H1 (cell line): Measurements from ENCODE around the gene ARHGEF28. TPM values are rescaled to one million over a fixed set of nuclear protein-coding genes. Genes with fewer than 3 reads are reported as not detected.

Experiments
- BRCA1 ChIP-seq: IDR thresholded peaks from 2 replicates; pipeline ENCODE4 v1.6.1; 2012; ENCODE audit warnings: low read depth, low read length, improper control_type of control experiment
- POLR2AphosphoS5 ChIP-seq: IDR thresholded peaks from 2 replicates; pipeline ENCODE4 v1.6.1; 2011; ENCODE audit warnings: low read depth, low read length
- SP1 ChIP-seq: IDR thresholded peaks from 2 replicates; pipeline ENCODE4 v1.6.1; 2011; ENCODE audit warnings: low read depth, low read length
- TBP ChIP-seq: IDR thresholded peaks from 2 replicates; pipeline ENCODE4 v1.6.1; 2011; ENCODE audit warnings: low read depth, low read length, improper control_type of control experiment
- polyA plus RNA-seq, 7 experiments: library from polyadenylated mRNA; depleted of rRNA in 3 of 7; stranded (reverse) in 5 of 7; unstranded in 2 of 7; fragments of >200 nt in 5 of 7; fragments of 200-250 nt in 2 of 7; gene quantifications; 1 replicate in 5 of 7; 2 replicates in 1 of 7; 4 replicates in 1 of 7; pipeline versions ENCODE4 v1.2.1 to v1.2.3, GENCODE V29; 2011 to 2013; ENCODE audit warnings: missing spikeins in 2 of 7, mixed read lengths in 2 of 7
- total RNA-seq: library from RNA; stranded (reverse); fragmentation: NEBNext Ultra II Directional; extraction: Animal tissue kit (Norgen Biotek cat#: 25700); gene quantifications from 2 replicates; pipeline ENCODE4 v1.2.1, GENCODE V29; 2021
- TF ChIP-seq, protein P1 (sequence below): fragments of 300-600 bp; sonication (generic); IDR thresholded peaks from 2 replicates; pipeline ENCODE4 v1.7.1; 2012; ENCODE audit warnings: low read length, moderate library complexity, mild to moderate bottlenecking, inconsistent platforms; ENCODE audit not compliant: insufficient replicate concordance
- TF ChIP-seq, protein P2 (sequence below): IDR thresholded peaks from 2 replicates; pipeline ENCODE4 v1.6.1; 2012; ENCODE audit warnings: low read length, inconsistent platforms

ARHGEF28 gene
- total and polyA plus RNA-seq, 2 of the 8 experiments (the other 6 are each of a cell fraction or from before 2014, with no cell fraction given): 0.33 to 1.0 TPM

DNA sequence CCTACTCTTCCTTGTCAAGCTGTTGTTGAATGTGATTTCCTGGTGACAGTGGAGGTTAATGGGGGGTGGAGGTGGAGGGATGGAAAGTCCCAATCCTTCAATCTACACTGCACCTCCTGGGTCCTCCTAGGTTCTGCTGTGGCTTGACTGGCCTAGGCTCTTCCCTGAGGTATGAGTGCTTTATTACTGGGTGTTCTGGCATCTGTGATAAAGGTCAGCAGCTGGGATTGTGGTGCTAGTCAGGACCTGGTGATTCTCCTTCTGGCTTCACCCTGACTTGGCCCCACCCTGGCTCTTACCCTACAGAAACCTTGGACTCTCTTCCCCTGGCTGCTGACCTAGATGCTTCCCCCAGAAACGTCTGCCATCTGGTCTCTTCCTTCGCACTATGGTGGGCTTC is 194.3 kb downstream of the ARHGEF28 start (continued):
- TF ChIP-seq, protein P1, sequence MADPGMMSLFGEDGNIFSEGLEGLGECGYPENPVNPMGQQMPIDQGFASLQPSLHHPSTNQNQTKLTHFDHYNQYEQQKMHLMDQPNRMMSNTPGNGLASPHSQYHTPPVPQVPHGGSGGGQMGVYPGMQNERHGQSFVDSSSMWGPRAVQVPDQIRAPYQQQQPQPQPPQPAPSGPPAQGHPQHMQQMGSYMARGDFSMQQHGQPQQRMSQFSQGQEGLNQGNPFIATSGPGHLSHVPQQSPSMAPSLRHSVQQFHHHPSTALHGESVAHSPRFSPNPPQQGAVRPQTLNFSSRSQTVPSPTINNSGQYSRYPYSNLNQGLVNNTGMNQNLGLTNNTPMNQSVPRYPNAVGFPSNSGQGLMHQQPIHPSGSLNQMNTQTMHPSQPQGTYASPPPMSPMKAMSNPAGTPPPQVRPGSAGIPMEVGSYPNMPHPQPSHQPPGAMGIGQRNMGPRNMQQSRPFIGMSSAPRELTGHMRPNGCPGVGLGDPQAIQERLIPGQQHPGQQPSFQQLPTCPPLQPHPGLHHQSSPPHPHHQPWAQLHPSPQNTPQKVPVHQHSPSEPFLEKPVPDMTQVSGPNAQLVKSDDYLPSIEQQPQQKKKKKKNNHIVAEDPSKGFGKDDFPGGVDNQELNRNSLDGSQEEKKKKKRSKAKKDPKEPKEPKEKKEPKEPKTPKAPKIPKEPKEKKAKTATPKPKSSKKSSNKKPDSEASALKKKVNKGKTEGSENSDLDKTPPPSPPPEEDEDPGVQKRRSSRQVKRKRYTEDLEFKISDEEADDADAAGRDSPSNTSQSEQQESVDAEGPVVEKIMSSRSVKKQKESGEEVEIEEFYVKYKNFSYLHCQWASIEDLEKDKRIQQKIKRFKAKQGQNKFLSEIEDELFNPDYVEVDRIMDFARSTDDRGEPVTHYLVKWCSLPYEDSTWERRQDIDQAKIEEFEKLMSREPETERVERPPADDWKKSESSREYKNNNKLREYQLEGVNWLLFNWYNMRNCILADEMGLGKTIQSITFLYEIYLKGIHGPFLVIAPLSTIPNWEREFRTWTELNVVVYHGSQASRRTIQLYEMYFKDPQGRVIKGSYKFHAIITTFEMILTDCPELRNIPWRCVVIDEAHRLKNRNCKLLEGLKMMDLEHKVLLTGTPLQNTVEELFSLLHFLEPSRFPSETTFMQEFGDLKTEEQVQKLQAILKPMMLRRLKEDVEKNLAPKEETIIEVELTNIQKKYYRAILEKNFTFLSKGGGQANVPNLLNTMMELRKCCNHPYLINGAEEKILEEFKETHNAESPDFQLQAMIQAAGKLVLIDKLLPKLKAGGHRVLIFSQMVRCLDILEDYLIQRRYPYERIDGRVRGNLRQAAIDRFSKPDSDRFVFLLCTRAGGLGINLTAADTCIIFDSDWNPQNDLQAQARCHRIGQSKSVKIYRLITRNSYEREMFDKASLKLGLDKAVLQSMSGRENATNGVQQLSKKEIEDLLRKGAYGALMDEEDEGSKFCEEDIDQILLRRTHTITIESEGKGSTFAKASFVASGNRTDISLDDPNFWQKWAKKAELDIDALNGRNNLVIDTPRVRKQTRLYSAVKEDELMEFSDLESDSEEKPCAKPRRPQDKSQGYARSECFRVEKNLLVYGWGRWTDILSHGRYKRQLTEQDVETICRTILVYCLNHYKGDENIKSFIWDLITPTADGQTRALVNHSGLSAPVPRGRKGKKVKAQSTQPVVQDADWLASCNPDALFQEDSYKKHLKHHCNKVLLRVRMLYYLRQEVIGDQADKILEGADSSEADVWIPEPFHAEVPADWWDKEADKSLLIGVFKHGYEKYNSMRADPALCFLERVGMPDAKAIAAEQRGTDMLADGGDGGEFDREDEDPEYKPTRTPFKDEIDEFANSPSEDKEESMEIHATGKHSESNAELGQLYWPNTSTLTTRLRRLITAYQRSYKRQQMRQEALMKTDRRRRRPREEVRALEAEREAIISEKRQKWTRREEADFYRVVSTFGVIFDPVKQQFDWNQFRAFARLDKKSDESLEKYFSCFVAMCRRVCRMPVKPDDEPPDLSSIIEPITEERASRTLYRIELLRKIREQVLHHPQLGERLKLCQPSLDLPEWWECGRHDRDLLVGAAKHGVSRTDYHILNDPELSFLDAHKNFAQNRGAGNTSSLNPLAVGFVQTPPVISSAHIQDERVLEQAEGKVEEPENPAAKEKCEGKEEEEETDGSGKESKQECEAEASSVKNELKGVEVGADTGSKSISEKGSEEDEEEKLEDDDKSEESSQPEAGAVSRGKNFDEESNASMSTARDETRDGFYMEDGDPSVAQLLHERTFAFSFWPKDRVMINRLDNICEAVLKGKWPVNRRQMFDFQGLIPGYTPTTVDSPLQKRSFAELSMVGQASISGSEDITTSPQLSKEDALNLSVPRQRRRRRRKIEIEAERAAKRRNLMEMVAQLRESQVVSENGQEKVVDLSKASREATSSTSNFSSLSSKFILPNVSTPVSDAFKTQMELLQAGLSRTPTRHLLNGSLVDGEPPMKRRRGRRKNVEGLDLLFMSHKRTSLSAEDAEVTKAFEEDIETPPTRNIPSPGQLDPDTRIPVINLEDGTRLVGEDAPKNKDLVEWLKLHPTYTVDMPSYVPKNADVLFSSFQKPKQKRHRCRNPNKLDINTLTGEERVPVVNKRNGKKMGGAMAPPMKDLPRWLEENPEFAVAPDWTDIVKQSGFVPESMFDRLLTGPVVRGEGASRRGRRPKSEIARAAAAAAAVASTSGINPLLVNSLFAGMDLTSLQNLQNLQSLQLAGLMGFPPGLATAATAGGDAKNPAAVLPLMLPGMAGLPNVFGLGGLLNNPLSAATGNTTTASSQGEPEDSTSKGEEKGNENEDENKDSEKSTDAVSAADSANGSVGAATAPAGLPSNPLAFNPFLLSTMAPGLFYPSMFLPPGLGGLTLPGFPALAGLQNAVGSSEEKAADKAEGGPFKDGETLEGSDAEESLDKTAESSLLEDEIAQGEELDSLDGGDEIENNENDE: no peak
- TF ChIP-seq, protein P2, sequence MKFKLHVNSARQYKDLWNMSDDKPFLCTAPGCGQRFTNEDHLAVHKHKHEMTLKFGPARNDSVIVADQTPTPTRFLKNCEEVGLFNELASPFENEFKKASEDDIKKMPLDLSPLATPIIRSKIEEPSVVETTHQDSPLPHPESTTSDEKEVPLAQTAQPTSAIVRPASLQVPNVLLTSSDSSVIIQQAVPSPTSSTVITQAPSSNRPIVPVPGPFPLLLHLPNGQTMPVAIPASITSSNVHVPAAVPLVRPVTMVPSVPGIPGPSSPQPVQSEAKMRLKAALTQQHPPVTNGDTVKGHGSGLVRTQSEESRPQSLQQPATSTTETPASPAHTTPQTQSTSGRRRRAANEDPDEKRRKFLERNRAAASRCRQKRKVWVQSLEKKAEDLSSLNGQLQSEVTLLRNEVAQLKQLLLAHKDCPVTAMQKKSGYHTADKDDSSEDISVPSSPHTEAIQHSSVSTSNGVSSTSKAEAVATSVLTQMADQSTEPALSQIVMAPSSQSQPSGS: no peak
- TF ChIP-seq SP1: no peak
- TF ChIP-seq POLR2AphosphoS5: no peak
- no peak for TF ChIP-seq TBP
- no peak for TF ChIP-seq BRCA1
